GM19372 (cell line): ENCODE data around the gene NDUFA13.

Experiments
- ATAC-seq: cut with Tn5 transposase; IDR thresholded peaks from one replicate; pipeline ENCODE4 v1.9.1; 2021; ENCODE audit warnings: mild to moderate bottlenecking, low read depth, moderate library complexity; ENCODE audit not compliant: unreplicated experiment

NDUFA13 gene

GRCh38 chr19:19488875-19489690, 26.9 kb upstream of the NDUFA13 start:
- ATAC-seq: peak; percentile 60

GRCh38 chr19:19489804-19490204, 26.2 kb upstream of the NDUFA13 start:
- no peak for ATAC-seq

- no peak for ATAC-seq
These were observed 25.6 kb upstream of the NDUFA13 start for GRCh38 chr19:19490214-19490968.

- no peak for ATAC-seq
These were observed 24.6 kb upstream of the NDUFA13 start for GRCh38 chr19:19491321-19492025.

- ATAC-seq: no peak
These were observed 23.9 kb upstream of the NDUFA13 start for GRCh38 chr19:19492026-19492610.

- no peak for ATAC-seq
These were observed 22.0 kb upstream of the NDUFA13 start for GRCh38 chr19:19493841-19494546.

- no peak for ATAC-seq
These were observed 20.1 kb upstream of the NDUFA13 start for GRCh38 chr19:19495614-19496603.

- no peak for ATAC-seq
These were observed 17.6 kb upstream of the NDUFA13 start for GRCh38 chr19:19498255-19498991.

- ATAC-seq: no peak
These were observed 16.6 kb upstream of the NDUFA13 start for GRCh38 chr19:19499272-19499995.

- ATAC-seq: no peak
These were observed 14.9 kb upstream of the NDUFA13 start for GRCh38 chr19:19500975-19501644.

GRCh38 chr19:19501798-19502197, 14.2 kb upstream of the NDUFA13 start:
- ATAC-seq: no peak

- no peak for ATAC-seq
These were observed 13.7 kb upstream of the NDUFA13 start for GRCh38 chr19:19502281-19502680.

- no peak for ATAC-seq
These were observed 13.0 kb upstream of the NDUFA13 start for GRCh38 chr19:19502808-19503602.

GRCh38 chr19:19504754-19505668, 11.0 kb upstream of the NDUFA13 start:
- ATAC-seq: no peak

- no peak for ATAC-seq
These were observed 10.2 kb upstream of the NDUFA13 start for GRCh38 chr19:19505669-19506326.
